Measurements from ENCODE around the gene DCDC1.

DCDC1 gene

GRCh38 chr11:31254415-31254814 is 115.1 kb downstream of the DCDC1 start:
- H3K4me3 ChIP-seq (ENCODE audit: low read depth in 1 of 2, low read length in 2 of 2): no peak overlapping the region
- no peaks in the 10 kb centered on the region for H3K36me3 ChIP-seq (ENCODE audit: control insufficient read depth in 1 of 2, insufficient read depth in 2 of 2, low read length in 2 of 2)
- no peaks in the 10 kb centered on the region for H3K9me3 ChIP-seq (ENCODE audit: control insufficient read depth in 1 of 2, low read length in 2 of 2)
- H3K27ac ChIP-seq (ENCODE audit: low read length): no peak overlapping the region
- H3K4me1 ChIP-seq (ENCODE audit: control insufficient read depth in 1 of 2, insufficient read depth in 2 of 2, low read length in 2 of 2): no peaks in the 10 kb centered on the region
- H3K27me3 ChIP-seq (ENCODE audit: low read depth, low read length): no peaks in the 10 kb centered on the region

DNA sequence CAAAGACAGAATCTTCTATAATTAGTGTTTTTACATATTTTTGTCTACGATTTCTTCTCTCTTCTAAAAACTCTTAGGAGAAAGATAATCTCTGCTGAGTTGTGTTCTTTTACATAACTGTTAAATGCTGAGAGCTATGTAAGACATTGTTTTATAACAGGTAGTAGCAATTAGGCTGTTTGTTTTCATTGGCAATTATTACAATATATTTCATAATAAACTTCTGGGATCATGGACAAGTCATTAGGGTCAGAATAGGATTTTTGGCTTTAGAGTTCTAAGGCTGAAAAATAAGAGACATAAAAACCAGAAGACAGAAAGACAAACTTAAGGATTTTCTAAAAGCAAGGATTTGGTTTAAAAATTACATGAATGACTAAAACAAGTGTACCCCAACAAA is 120.8 kb downstream of the DCDC1 start:
- Histone ChIP-seq H3K36me3 (ENCODE audit: control insufficient read depth in 1 of 2, insufficient read depth in 2 of 2, low read length in 2 of 2) (no peaks in the 10 kb centered on the region), H3K9me3 (ENCODE audit: control insufficient read depth in 1 of 2, low read length in 2 of 2) (no peaks in the 10 kb centered on the region), H3K27ac (ENCODE audit: low read length) (no peak overlapping the region), H3K4me1 (ENCODE audit: control insufficient read depth in 1 of 2, insufficient read depth in 2 of 2, low read length in 2 of 2) (no peaks in the 10 kb centered on the region), H3K27me3 (ENCODE audit: low read depth, low read length) (no peaks in the 10 kb centered on the region), H3K4me3 (ENCODE audit: low read depth in 1 of 2, low read length in 2 of 2) (no peak overlapping the region)

- H3K4me3 ChIP-seq (ENCODE audit: low read depth in 1 of 2, low read length in 2 of 2): no peak overlapping the region
- no peak overlapping the region for H3K27ac ChIP-seq (ENCODE audit: low read length)
Measured at GRCh38 chr11:31247321-31247720, 122.2 kb downstream of the DCDC1 start.

GRCh38 chr11:31246451-31247165 is 122.9 kb downstream of the DCDC1 start:
- Histone ChIP-seq H3K4me1 (ENCODE audit: control insufficient read depth in 1 of 2, insufficient read depth in 2 of 2, low read length in 2 of 2) (no peaks in the 10 kb centered on the region), H3K36me3 (ENCODE audit: control insufficient read depth in 1 of 2, insufficient read depth in 2 of 2, low read length in 2 of 2) (no peaks in the 10 kb centered on the region), H3K27ac (ENCODE audit: low read length) (no peak overlapping the region), H3K4me3 (ENCODE audit: low read depth in 1 of 2, low read length in 2 of 2) (no peak overlapping the region), H3K9me3 (ENCODE audit: control insufficient read depth in 1 of 2, low read length in 2 of 2) (no peaks in the 10 kb centered on the region), H3K27me3 (ENCODE audit: low read depth, low read length) (no peaks in the 10 kb centered on the region)

More at GRCh38 chr11:31247321-31247720, 122.2 kb downstream of the DCDC1 start:
- Histone ChIP-seq H3K4me1 (ENCODE audit: control insufficient read depth in 1 of 2, insufficient read depth in 2 of 2, low read length in 2 of 2) (no peaks in the 10 kb centered on the region), H3K36me3 (ENCODE audit: control insufficient read depth in 1 of 2, insufficient read depth in 2 of 2, low read length in 2 of 2) (no peaks in the 10 kb centered on the region), H3K9me3 (ENCODE audit: control insufficient read depth in 1 of 2, low read length in 2 of 2) (no peaks in the 10 kb centered on the region), H3K27me3 (ENCODE audit: low read depth, low read length) (no peaks in the 10 kb centered on the region)

- H3K4me3 ChIP-seq (ENCODE audit: low read depth in 1 of 2, low read length in 2 of 2): no peak overlapping the region
- no peaks in the 10 kb centered on the region for H3K27me3 ChIP-seq (ENCODE audit: low read depth, low read length)
- no peaks in the 10 kb centered on the region for H3K9me3 ChIP-seq (ENCODE audit: control insufficient read depth in 1 of 2, low read length in 2 of 2)
- no peaks in the 10 kb centered on the region for H3K36me3 ChIP-seq (ENCODE audit: control insufficient read depth in 1 of 2, insufficient read depth in 2 of 2, low read length in 2 of 2)
- H3K4me1 ChIP-seq (ENCODE audit: control insufficient read depth in 1 of 2, insufficient read depth in 2 of 2, low read length in 2 of 2): no peaks in the 10 kb centered on the region
- H3K27ac ChIP-seq (ENCODE audit: low read length): no peak overlapping the region
Measured at GRCh38 chr11:31243706-31244105, 125.8 kb downstream of the DCDC1 start.

- Histone ChIP-seq H3K9me3 (ENCODE audit: control insufficient read depth in 1 of 2, low read length in 2 of 2) (no peaks in the 10 kb centered on the region), H3K27ac (ENCODE audit: low read length) (no peak overlapping the region), H3K4me1 (ENCODE audit: control insufficient read depth in 1 of 2, insufficient read depth in 2 of 2, low read length in 2 of 2) (no peaks in the 10 kb centered on the region), H3K36me3 (ENCODE audit: control insufficient read depth in 1 of 2, insufficient read depth in 2 of 2, low read length in 2 of 2) (no peaks in the 10 kb centered on the region), H3K4me3 (ENCODE audit: low read depth in 1 of 2, low read length in 2 of 2) (no peak overlapping the region), H3K27me3 (ENCODE audit: low read depth, low read length) (no peaks in the 10 kb centered on the region)
Measured at GRCh38 chr11:31240340-31240904, 129.1 kb downstream of the DCDC1 start.

- no peak overlapping the region for H3K4me3 ChIP-seq (ENCODE audit: low read depth in 1 of 2, low read length in 2 of 2)
- H3K4me1 ChIP-seq (ENCODE audit: control insufficient read depth in 1 of 2, insufficient read depth in 2 of 2, low read length in 2 of 2): no peaks in the 10 kb centered on the region
- no peak overlapping the region for H3K27ac ChIP-seq (ENCODE audit: low read length)
- no peaks in the 10 kb centered on the region for H3K36me3 ChIP-seq (ENCODE audit: control insufficient read depth in 1 of 2, insufficient read depth in 2 of 2, low read length in 2 of 2)
- no peaks in the 10 kb centered on the region for H3K9me3 ChIP-seq (ENCODE audit: control insufficient read depth in 1 of 2, low read length in 2 of 2)
- H3K27me3 ChIP-seq (ENCODE audit: low read depth, low read length): no peaks in the 10 kb centered on the region
Measured at GRCh38 chr11:31237819-31238760, 131.4 kb downstream of the DCDC1 start.

DNA sequence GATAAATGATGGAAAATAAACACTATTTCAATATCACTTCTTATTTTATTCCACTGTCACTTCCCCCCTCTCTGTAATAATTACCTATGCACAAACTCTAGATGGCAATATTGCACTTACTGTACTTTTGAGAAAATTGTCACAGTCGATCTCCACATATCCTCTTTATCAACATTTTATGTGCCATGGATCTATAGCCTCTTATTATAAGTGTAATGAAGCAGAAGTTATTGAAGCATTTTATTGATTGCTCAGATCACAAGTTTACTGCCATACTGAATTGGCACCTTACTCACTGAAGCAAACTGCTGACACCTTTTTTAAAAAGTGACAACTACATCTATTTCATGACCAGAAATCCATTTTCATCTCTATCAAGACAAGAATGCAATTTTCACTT is 133.4 kb downstream of the DCDC1 start:
- H3K27ac ChIP-seq (ENCODE audit: low read length): no peak overlapping the region
- no peaks in the 10 kb centered on the region for H3K36me3 ChIP-seq (ENCODE audit: control insufficient read depth in 1 of 2, insufficient read depth in 2 of 2, low read length in 2 of 2)
- no peaks in the 10 kb centered on the region for H3K27me3 ChIP-seq (ENCODE audit: low read depth, low read length)
- H3K9me3 ChIP-seq (ENCODE audit: control insufficient read depth in 1 of 2, low read length in 2 of 2): no peaks in the 10 kb centered on the region
- no peak overlapping the region for H3K4me3 ChIP-seq (ENCODE audit: low read depth in 1 of 2, low read length in 2 of 2)
- no peaks in the 10 kb centered on the region for H3K4me1 ChIP-seq (ENCODE audit: control insufficient read depth in 1 of 2, insufficient read depth in 2 of 2, low read length in 2 of 2)

- H3K9me3 ChIP-seq (ENCODE audit: control insufficient read depth in 1 of 2, low read length in 2 of 2): no peaks in the 10 kb centered on the region
- no peaks in the 10 kb centered on the region for H3K4me1 ChIP-seq (ENCODE audit: control insufficient read depth in 1 of 2, insufficient read depth in 2 of 2, low read length in 2 of 2)
- H3K36me3 ChIP-seq (ENCODE audit: control insufficient read depth in 1 of 2, insufficient read depth in 2 of 2, low read length in 2 of 2): no peaks in the 10 kb centered on the region
- no peaks in the 10 kb centered on the region for H3K27me3 ChIP-seq (ENCODE audit: low read depth, low read length)
- H3K27ac ChIP-seq (ENCODE audit: low read length): no peak overlapping the region
- no peak overlapping the region for H3K4me3 ChIP-seq (ENCODE audit: low read depth in 1 of 2, low read length in 2 of 2)
Measured at GRCh38 chr11:31233425-31233824, 136.1 kb downstream of the DCDC1 start.

DNA sequence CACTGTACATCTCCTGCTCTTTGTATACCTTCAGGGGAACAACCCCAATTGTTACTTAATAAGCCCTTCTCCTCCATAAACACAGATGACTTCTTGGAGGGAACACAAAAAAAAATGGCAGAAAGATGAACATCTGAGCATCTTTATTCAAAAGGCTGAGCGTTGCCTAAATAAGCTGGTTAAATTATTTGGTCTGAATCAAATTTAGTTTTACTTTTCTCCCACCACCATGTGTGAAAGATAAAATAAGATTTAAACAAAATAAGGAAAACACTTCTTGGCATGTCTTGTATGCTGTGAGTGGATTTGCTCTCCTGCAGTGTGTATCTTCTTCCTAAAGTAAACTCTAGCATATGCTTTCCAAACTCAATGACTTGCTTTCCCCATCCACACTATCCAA is 137.9 kb downstream of the DCDC1 start:
- H3K4me3 ChIP-seq (ENCODE audit: low read depth in 1 of 2, low read length in 2 of 2): no peak overlapping the region
- no peaks in the 10 kb centered on the region for H3K36me3 ChIP-seq (ENCODE audit: control insufficient read depth in 1 of 2, insufficient read depth in 2 of 2, low read length in 2 of 2)
- no peak overlapping the region for H3K27ac ChIP-seq (ENCODE audit: low read length)

GRCh38 chr11:31218847-31219246 is 150.7 kb downstream of the DCDC1 start:
- no peaks in the 10 kb centered on the region for H3K4me1 ChIP-seq (ENCODE audit: control insufficient read depth in 1 of 2, insufficient read depth in 2 of 2, low read length in 2 of 2)
- H3K27me3 ChIP-seq (ENCODE audit: low read depth, low read length): no peaks in the 10 kb centered on the region
- H3K27ac ChIP-seq (ENCODE audit: low read length): no peak overlapping the region
- no peak overlapping the region for H3K4me3 ChIP-seq (ENCODE audit: low read depth in 1 of 2, low read length in 2 of 2)
- no peaks in the 10 kb centered on the region for H3K9me3 ChIP-seq (ENCODE audit: control insufficient read depth in 1 of 2, low read length in 2 of 2)
- no peaks in the 10 kb centered on the region for H3K36me3 ChIP-seq (ENCODE audit: control insufficient read depth in 1 of 2, insufficient read depth in 2 of 2, low read length in 2 of 2)

More for the DNA sequence above, 137.9 kb downstream of the DCDC1 start:
- Histone ChIP-seq H3K4me1 (ENCODE audit: control insufficient read depth in 1 of 2, insufficient read depth in 2 of 2, low read length in 2 of 2) (no peaks in the 10 kb centered on the region), H3K9me3 (ENCODE audit: control insufficient read depth in 1 of 2, low read length in 2 of 2) (no peaks in the 10 kb centered on the region), H3K27me3 (ENCODE audit: low read depth, low read length) (no peaks in the 10 kb centered on the region)
